ENCODE results near the gene MYL2. TPM values are rescaled to one million over a fixed set of nuclear protein-coding genes. Genes with fewer than 3 reads are reported as not detected.
A peak's percentile ranks its signal among the peaks of the same experiment; 100 is the strongest.

MYL2 gene
- total RNA-seq, 1 donor from 2014 or later, result not detected

- H3K4me3 Mint-ChIP-seq, result no peak overlapping the region
- ChIA-PET POLR2A (no interaction called here), CTCF (no interaction called here)
- peaks cover 39% of the 10 kb centered on the region for H3K4me1 Mint-ChIP-seq
- no peaks in the 10 kb centered on the region for H3K27me3 Mint-ChIP-seq
- ATAC-seq (ENCODE audit: low read depth) (no peak), DNase-seq (no peak)
- H3K9me3 Mint-ChIP-seq, result no peaks in the 10 kb centered on the region
- no peaks in the 10 kb centered on the region for H3K36me3 Mint-ChIP-seq (ENCODE audit: low read depth)
- intact Hi-C loops (cut with micrococcal nuclease), result no loop called here
- TF ChIP-seq, protein P1, sequence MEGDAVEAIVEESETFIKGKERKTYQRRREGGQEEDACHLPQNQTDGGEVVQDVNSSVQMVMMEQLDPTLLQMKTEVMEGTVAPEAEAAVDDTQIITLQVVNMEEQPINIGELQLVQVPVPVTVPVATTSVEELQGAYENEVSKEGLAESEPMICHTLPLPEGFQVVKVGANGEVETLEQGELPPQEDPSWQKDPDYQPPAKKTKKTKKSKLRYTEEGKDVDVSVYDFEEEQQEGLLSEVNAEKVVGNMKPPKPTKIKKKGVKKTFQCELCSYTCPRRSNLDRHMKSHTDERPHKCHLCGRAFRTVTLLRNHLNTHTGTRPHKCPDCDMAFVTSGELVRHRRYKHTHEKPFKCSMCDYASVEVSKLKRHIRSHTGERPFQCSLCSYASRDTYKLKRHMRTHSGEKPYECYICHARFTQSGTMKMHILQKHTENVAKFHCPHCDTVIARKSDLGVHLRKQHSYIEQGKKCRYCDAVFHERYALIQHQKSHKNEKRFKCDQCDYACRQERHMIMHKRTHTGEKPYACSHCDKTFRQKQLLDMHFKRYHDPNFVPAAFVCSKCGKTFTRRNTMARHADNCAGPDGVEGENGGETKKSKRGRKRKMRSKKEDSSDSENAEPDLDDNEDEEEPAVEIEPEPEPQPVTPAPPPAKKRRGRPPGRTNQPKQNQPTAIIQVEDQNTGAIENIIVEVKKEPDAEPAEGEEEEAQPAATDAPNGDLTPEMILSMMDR (IDR thresholded peaks at IDR 0.05), result no peak
- H3K27ac Mint-ChIP-seq, result no peak overlapping the region
Measured at GRCh38 chr12:110908377-110909152, 11.8 kb downstream of the MYL2 start.

DNA sequence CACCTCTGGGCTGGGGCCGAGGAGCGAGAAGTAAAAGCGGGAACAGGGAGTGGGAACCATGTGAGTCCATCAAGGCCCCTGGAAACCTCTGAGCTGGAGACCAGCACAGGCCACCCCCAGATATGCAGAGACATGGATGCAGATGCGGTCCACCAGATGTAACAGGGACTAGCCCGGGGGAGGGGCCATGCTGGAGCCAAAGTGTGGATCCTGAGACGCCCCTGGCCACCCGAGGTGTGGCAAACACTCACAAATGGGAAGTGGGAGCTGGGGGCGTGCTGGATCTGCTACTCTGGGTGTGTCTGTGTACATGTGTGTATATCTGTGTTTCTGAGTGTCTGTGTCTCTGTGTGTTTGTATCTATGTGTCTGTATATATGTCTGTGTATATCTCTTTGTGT, 12.8 kb downstream of the MYL2 start:
- Mint-ChIP-seq H3K9me3 (no peaks in the 10 kb centered on the region), H3K4me3 (no peak overlapping the region), H3K27me3 (no peaks in the 10 kb centered on the region), H3K27ac (no peak overlapping the region), H3K4me1 (peaks cover 29% of the 10 kb centered on the region), H3K36me3 (ENCODE audit: low read depth) (no peaks in the 10 kb centered on the region)
- intact Hi-C loops (cut with micrococcal nuclease), result no loop called here
- ATAC-seq (ENCODE audit: low read depth) (no peak), DNase-seq (no peak)
- TF ChIP-seq, protein P1 (IDR thresholded peaks at IDR 0.05), result no peak
- CTCF ChIA-PET, result interaction anchor here (1.4 kb wide), 1 partner anchor 20 kb away, joined by 3 read pairs; no protein-coding TSS in a partner anchor
- POLR2A ChIA-PET, result no interaction called here

GRCh38 chr12:110906985-110907384, 13.4 kb downstream of the MYL2 start:
- H3K36me3 Mint-ChIP-seq (ENCODE audit: low read depth), result no peaks in the 10 kb centered on the region
- POLR2A ChIA-PET, result interaction anchor here (1.0 kb wide), 1 partner anchor 36 kb away, joined by 4 read pairs; no protein-coding TSS in a partner anchor
- peaks cover 23% of the 10 kb centered on the region for H3K4me1 Mint-ChIP-seq
- intact Hi-C loops (cut with micrococcal nuclease), result no loop called here
- TF ChIP-seq, protein P1 (IDR thresholded peaks at IDR 0.05), result no peak
- ATAC-seq (ENCODE audit: low read depth) (no peak), DNase-seq (no peak)
- no peaks in the 10 kb centered on the region for H3K9me3 Mint-ChIP-seq
- no peak overlapping the region for H3K4me3 Mint-ChIP-seq
- no peak overlapping the region for H3K27ac Mint-ChIP-seq
- CTCF ChIA-PET, result interaction anchor here (1.0 to 1.4 kb wide), 2 partner anchors 11 to 19 kb away, joined by 3 to 4 read pairs; no protein-coding TSS in a partner anchor
- H3K27me3 Mint-ChIP-seq, result no peaks in the 10 kb centered on the region

GRCh38 chr12:110906516-110906915, 13.9 kb downstream of the MYL2 start:
- Mint-ChIP-seq H3K4me3 (peak overlapping the region; percentile 32), H3K27me3 (no peaks in the 10 kb centered on the region), H3K27ac (no peak overlapping the region), H3K4me1 (peaks cover 21% of the 10 kb centered on the region), H3K9me3 (no peaks in the 10 kb centered on the region), H3K36me3 (ENCODE audit: low read depth) (no peaks in the 10 kb centered on the region)
- ChIA-PET POLR2A (interaction anchor here (1.0 kb wide), 1 partner anchor 36 kb away, joined by 4 read pairs; no protein-coding TSS in a partner anchor), CTCF (interaction anchor here (1.0 kb wide), 1 partner anchor 11 kb away, joined by 4 read pairs; no protein-coding TSS in a partner anchor)
- ATAC-seq (ENCODE audit: low read depth) (no peak), DNase-seq (no peak)
- intact Hi-C loops (cut with micrococcal nuclease), result no loop called here
- TF ChIP-seq, protein P1 (IDR thresholded peaks at IDR 0.05), result no peak

GRCh38 chr12:110906083-110906482, 14.3 kb downstream of the MYL2 start:
- H3K27me3 Mint-ChIP-seq, result no peaks in the 10 kb centered on the region
- TF ChIP-seq, protein P1 (IDR thresholded peaks at IDR 0.05), result no peak
- intact Hi-C loops (cut with micrococcal nuclease), result no loop called here
- ATAC-seq (ENCODE audit: low read depth), result peak; percentile 34
- peaks cover 21% of the 10 kb centered on the region for H3K4me1 Mint-ChIP-seq
- H3K36me3 Mint-ChIP-seq (ENCODE audit: low read depth), result no peaks in the 10 kb centered on the region
- H3K27ac Mint-ChIP-seq, result no peak overlapping the region
- H3K4me3 Mint-ChIP-seq, result no peak overlapping the region
- DNase-seq, result no peak
- POLR2A ChIA-PET, result interaction anchor here (1.0 kb wide), 1 partner anchor 37 kb away, joined by 4 read pairs; no protein-coding TSS in a partner anchor
- CTCF ChIA-PET, result interaction anchor here (1.0 kb wide), 1 partner anchor 10 kb away, joined by 4 read pairs; no protein-coding TSS in a partner anchor
- H3K9me3 Mint-ChIP-seq, result no peaks in the 10 kb centered on the region
